Neural cell (in vitro differentiated cells): ENCODE data around the gene GRIA1. TPM values are rescaled to one million over a fixed set of nuclear protein-coding genes. Genes with fewer than 3 reads are reported as not detected.

Source experiments
- H2AFZ ChIP-seq: fragments of 200-600, 300-800 bp; sonication (generic), shearing (Covaris generic); 2 replicates; pipeline ENCODE4 v1.6.0; 2014; ENCODE audit warnings: low read depth, mild to moderate bottlenecking, antibody characterized with exemption, low read length, moderate library complexity
- H3F3A ChIP-seq: fragments of 200-600 bp; shearing (Covaris generic); 2 replicates; pipeline ENCODE4 v1.6.1; 2016; ENCODE audit warnings: mild to moderate bottlenecking, moderate library complexity, mixed read lengths, antibody characterized with exemption, low read length; ENCODE audit not compliant: insufficient read depth, poor library complexity, severe bottlenecking
- H3K27ac ChIP-seq: fragments of 200-600, 300-800 bp; sonication (generic), shearing (Covaris generic); 2 replicates; pipeline ENCODE4 v1.5.1; 2014; ENCODE audit warnings: mild to moderate bottlenecking, low read length, moderate library complexity
- H3K27me3 ChIP-seq: fragments of 300-800, 200-600 bp; sonication (generic), shearing (Covaris generic); 2 replicates; pipeline ENCODE4 v1.6.0; 2014; ENCODE audit warnings: mild to moderate bottlenecking, low read depth, low read length, moderate library complexity; ENCODE audit not compliant: insufficient read depth
- H3K36me3 ChIP-seq: fragments of 300-800, 200-600 bp; sonication (generic), shearing (Covaris generic); 2 replicates; pipeline ENCODE4 v1.5.1; 2014; ENCODE audit warnings: mild to moderate bottlenecking, antibody characterized with exemption, low read length, moderate library complexity; ENCODE audit not compliant: insufficient read depth
- H3K4me2 ChIP-seq: fragments of 300-800, 200-600 bp; sonication (generic), shearing (Covaris generic); 2 replicates; pipeline ENCODE4 v1.6.0; 2014; ENCODE audit warnings: mild to moderate bottlenecking, low read length
- H3K4me3 ChIP-seq: fragments of 300-800, 200-600 bp; sonication (generic), shearing (Covaris generic); 2 replicates; pipeline ENCODE4 v1.5.1; 2014; ENCODE audit warnings: mild to moderate bottlenecking, low read length, moderate library complexity
- H3K79me2 ChIP-seq: fragments of 200-600 bp; shearing (Covaris generic); replicated peaks from 2 replicates; pipeline ENCODE4 v1.6.0; 2014; ENCODE audit warnings: mild to moderate bottlenecking, low read length, moderate library complexity; ENCODE audit not compliant: insufficient read depth
- H3K9ac ChIP-seq: fragments of 300-800, 200-600 bp; sonication (generic), shearing (Covaris generic); 2 replicates; pipeline ENCODE4 v1.6.1; 2016; ENCODE audit warnings: mild to moderate bottlenecking, low read length, mixed read lengths
- H3K9me2 ChIP-seq: fragments of 200-600 bp; shearing (Covaris generic); 2 replicates; pipeline ENCODE4 v1.6.1; 2016; ENCODE audit warnings: mild to moderate bottlenecking, low read length, mixed read lengths; ENCODE audit not compliant: insufficient read depth
- H3K9me3 ChIP-seq: fragments of 200-600, 300-800 bp; sonication (generic), shearing (Covaris generic); 2 replicates; pipeline ENCODE4 v1.6.1; 2016; ENCODE audit warnings: mild to moderate bottlenecking, mixed run types, low read length, moderate library complexity, mixed read lengths
- H4K20me1 ChIP-seq: fragments of 200-600 bp; shearing (Covaris generic); 2 replicates; pipeline ENCODE4 v1.6.1; 2016; ENCODE audit warnings: mild to moderate bottlenecking, mixed run types; ENCODE audit not compliant: insufficient read depth
- CTCF ChIP-seq: fragments of 450-650 bp; IDR thresholded peaks from 2 replicates; pipeline ENCODE4 v1.5.1; 2014; ENCODE audit warnings: antibody characterized with exemption, mild to moderate bottlenecking, moderate library complexity; ENCODE audit not compliant: poor library complexity, severe bottlenecking
- EP300 ChIP-seq: fragments of 450-650 bp; conservative IDR thresholded peaks from 2 replicates; pipeline ENCODE4 v1.6.1; 2014; ENCODE audit warnings: antibody characterized with exemption, mild to moderate bottlenecking, moderate library complexity; ENCODE audit not compliant: poor library complexity, severe bottlenecking
- EZH2 ChIP-seq: fragments of 200-600, 300-800 bp; shearing (Covaris generic), sonication (generic); IDR thresholded peaks from 2 replicates; pipeline ENCODE4 v1.6.1; 2014; ENCODE audit warnings: antibody characterized with exemption, low read length, borderline replicate concordance, mild to moderate bottlenecking; ENCODE audit not compliant: insufficient read depth, poor library complexity, severe bottlenecking
- MXI1 ChIP-seq: fragments of 450-650 bp; conservative IDR thresholded peaks from 2 replicates; pipeline ENCODE4 v1.6.1; 2014; ENCODE audit warnings: antibody characterized with exemption, mild to moderate bottlenecking; ENCODE audit not compliant: poor library complexity, severe bottlenecking
- POLR2AphosphoS5 ChIP-seq: IDR thresholded peaks from 2 replicates; pipeline ENCODE4 v1.6.1; 2012
- RAD21 ChIP-seq: fragments of 450-650 bp; conservative IDR thresholded peaks from 2 replicates; pipeline ENCODE4 v1.6.1; 2014; ENCODE audit warnings: antibody characterized with exemption, mild to moderate bottlenecking, moderate library complexity
- REST ChIP-seq: IDR thresholded peaks from 2 replicates; pipeline ENCODE4 v1.6.1; 2012; ENCODE audit warnings: borderline replicate concordance
- SMC3 ChIP-seq: fragments of 450-650 bp; conservative IDR thresholded peaks from 2 replicates; pipeline ENCODE4 v1.6.1; 2014; ENCODE audit warnings: antibody characterized with exemption, mild to moderate bottlenecking, moderate library complexity; ENCODE audit not compliant: poor library complexity
- TAF1 ChIP-seq: IDR thresholded peaks from 2 replicates; pipeline ENCODE4 v1.6.1; 2012; ENCODE audit warnings: low read depth
- polyA plus RNA-seq: library from polyadenylated mRNA; depleted of rRNA; stranded (reverse); fragments of >200 nt; gene quantifications from 2 replicates; pipeline ENCODE4 v1.2.3, GENCODE V29; 2014

Gene GRIA1
- polyA plus RNA-seq, 1 donor from 2014 or later = 59.6 TPM

- Histone ChIP-seq H2AFZ (no peak overlapping the region), H3K79me2 (no peaks in the 10 kb centered on the region), H3K27ac (no peak overlapping the region), H4K20me1 (no peaks in the 10 kb centered on the region), H3F3A (no peaks in the 10 kb centered on the region), H3K9ac (no peak overlapping the region), H3K9me3 (no peaks in the 10 kb centered on the region), H3K4me3 (no peak overlapping the region), H3K36me3 (peaks cover 6% of the 10 kb centered on the region), H3K4me2 (no peak overlapping the region), H3K9me2 (no peaks in the 10 kb centered on the region), H3K27me3 (no peaks in the 10 kb centered on the region)
- TF ChIP-seq POLR2AphosphoS5 (no peak), CTCF (no peak), EP300 (no peak), EZH2 (no peak), MXI1 (no peak), REST (no peak), TAF1 (no peak), RAD21 (no peak), SMC3 (no peak)
Measured at GRCh38 chr5:153704110-153704509, 213.6 kb downstream of the GRIA1 start.

- H4K20me1 ChIP-seq = no peaks in the 10 kb centered on the region
- no peak overlapping the region for H3K4me2 ChIP-seq
Measured at GRCh38 chr5:153707626-153708025, 217.2 kb downstream of the GRIA1 start.

More at GRCh38 chr5:153707626-153708025, 217.2 kb downstream of the GRIA1 start:
- Histone ChIP-seq H3K36me3 (no peaks in the 10 kb centered on the region), H3K9ac (no peak overlapping the region), H3K4me3 (no peak overlapping the region), H2AFZ (no peak overlapping the region), H3K9me2 (no peaks in the 10 kb centered on the region), H3K27ac (no peak overlapping the region), H3K27me3 (no peaks in the 10 kb centered on the region), H3K79me2 (no peaks in the 10 kb centered on the region), H3F3A (no peaks in the 10 kb centered on the region), H3K9me3 (no peaks in the 10 kb centered on the region)
- TF ChIP-seq TAF1 (no peak), CTCF (no peak), EZH2 (no peak), POLR2AphosphoS5 (no peak), MXI1 (no peak), RAD21 (no peak), REST (no peak), EP300 (no peak), SMC3 (no peak)
